22Rv1 (cell line): Measurements from ENCODE around the gene BIRC6.

Experiments used
- CTCF ChIP-seq: fragments of 450-650 bp; IDR thresholded peaks from 2 replicates; pipeline ENCODE4 v1.5.1; 2017; ENCODE audit warnings: mild to moderate bottlenecking
- ZFX ChIP-seq: fragments of 450-650 bp; IDR thresholded peaks from 2 replicates; pipeline ENCODE4 v1.6.1; 2017; ENCODE audit warnings: antibody characterized with exemption, borderline replicate concordance

- TF ChIP-seq CTCF (no peak), ZFX (no peak)
These were observed 148.2 kb downstream of the BIRC6 start for GRCh38 chr2:32504877-32505478.
